ENCODE measurements around the gene PPFIA2.

The PPFIA2 gene

GRCh38 chr12:81539279-81539678 lies 219.9 kb downstream of the PPFIA2 start:
- Histone ChIP-seq H3K4me3 (ENCODE audit: low read length) (no peak overlapping the region), H3K36me3 (ENCODE audit: control insufficient read depth, insufficient read depth, low read length) (no peaks in the 10 kb centered on the region), H3K9me3 (ENCODE audit: control insufficient read depth, low read length) (no peaks in the 10 kb centered on the region), H3K9ac (ENCODE audit: low read length) (no peak overlapping the region), H3K27me3 (ENCODE audit: control insufficient read depth, insufficient read depth, low read length) (no peaks in the 10 kb centered on the region), H3K4me1 (ENCODE audit: control insufficient read depth, insufficient read depth, low read length) (no peaks in the 10 kb centered on the region)

GRCh38 chr12:81533054-81533453 lies 226.1 kb downstream of the PPFIA2 start:
- no peaks in the 10 kb centered on the region for H3K9me3 ChIP-seq (ENCODE audit: control insufficient read depth, low read length)
- no peaks in the 10 kb centered on the region for H3K27me3 ChIP-seq (ENCODE audit: control insufficient read depth, insufficient read depth, low read length)
- no peak overlapping the region for H3K4me3 ChIP-seq (ENCODE audit: low read length)
- no peak overlapping the region for H3K9ac ChIP-seq (ENCODE audit: low read length)
- H3K36me3 ChIP-seq (ENCODE audit: control insufficient read depth, insufficient read depth, low read length): no peaks in the 10 kb centered on the region
- H3K4me1 ChIP-seq (ENCODE audit: control insufficient read depth, insufficient read depth, low read length): no peaks in the 10 kb centered on the region

- H3K4me3 ChIP-seq (ENCODE audit: low read length): no peak overlapping the region
- H3K27me3 ChIP-seq (ENCODE audit: control insufficient read depth, insufficient read depth, low read length): no peaks in the 10 kb centered on the region
- no peaks in the 10 kb centered on the region for H3K36me3 ChIP-seq (ENCODE audit: control insufficient read depth, insufficient read depth, low read length)
- no peaks in the 10 kb centered on the region for H3K9me3 ChIP-seq (ENCODE audit: control insufficient read depth, low read length)
- no peaks in the 10 kb centered on the region for H3K4me1 ChIP-seq (ENCODE audit: control insufficient read depth, insufficient read depth, low read length)
- H3K9ac ChIP-seq (ENCODE audit: low read length): no peak overlapping the region
These were observed 228.8 kb downstream of the PPFIA2 start for GRCh38 chr12:81530352-81530751.

GRCh38 chr12:81520064-81520945 lies 238.8 kb downstream of the PPFIA2 start:
- Histone ChIP-seq H3K4me1 (ENCODE audit: control insufficient read depth, insufficient read depth, low read length) (no peaks in the 10 kb centered on the region), H3K36me3 (ENCODE audit: control insufficient read depth, insufficient read depth, low read length) (no peaks in the 10 kb centered on the region), H3K9ac (ENCODE audit: low read length) (no peak overlapping the region), H3K27me3 (ENCODE audit: control insufficient read depth, insufficient read depth, low read length) (no peaks in the 10 kb centered on the region), H3K4me3 (ENCODE audit: low read length) (no peak overlapping the region), H3K9me3 (ENCODE audit: control insufficient read depth, low read length) (no peaks in the 10 kb centered on the region)

GRCh38 chr12:81518638-81519037 lies 240.5 kb downstream of the PPFIA2 start:
- Histone ChIP-seq H3K36me3 (ENCODE audit: control insufficient read depth, insufficient read depth, low read length) (no peaks in the 10 kb centered on the region), H3K9me3 (ENCODE audit: control insufficient read depth, low read length) (no peaks in the 10 kb centered on the region), H3K4me3 (ENCODE audit: low read length) (no peak overlapping the region), H3K4me1 (ENCODE audit: control insufficient read depth, insufficient read depth, low read length) (no peaks in the 10 kb centered on the region), H3K9ac (ENCODE audit: low read length) (no peak overlapping the region), H3K27me3 (ENCODE audit: control insufficient read depth, insufficient read depth, low read length) (no peaks in the 10 kb centered on the region)

- Histone ChIP-seq H3K36me3 (ENCODE audit: control insufficient read depth, insufficient read depth, low read length) (no peaks in the 10 kb centered on the region), H3K9me3 (ENCODE audit: control insufficient read depth, low read length) (no peaks in the 10 kb centered on the region), H3K27me3 (ENCODE audit: control insufficient read depth, insufficient read depth, low read length) (no peaks in the 10 kb centered on the region), H3K4me3 (ENCODE audit: low read length) (no peak overlapping the region), H3K4me1 (ENCODE audit: control insufficient read depth, insufficient read depth, low read length) (no peaks in the 10 kb centered on the region), H3K9ac (ENCODE audit: low read length) (no peak overlapping the region)
These were observed 241.9 kb downstream of the PPFIA2 start for GRCh38 chr12:81517296-81517695.

GRCh38 chr12:81502912-81503695 lies 256.0 kb downstream of the PPFIA2 start:
- no peaks in the 10 kb centered on the region for H3K36me3 ChIP-seq (ENCODE audit: control insufficient read depth, insufficient read depth, low read length)
- no peak overlapping the region for H3K9ac ChIP-seq (ENCODE audit: low read length)
- H3K4me3 ChIP-seq (ENCODE audit: low read length): no peak overlapping the region
- H3K9me3 ChIP-seq (ENCODE audit: control insufficient read depth, low read length): no peaks in the 10 kb centered on the region
- H3K4me1 ChIP-seq (ENCODE audit: control insufficient read depth, insufficient read depth, low read length): no peaks in the 10 kb centered on the region
- no peaks in the 10 kb centered on the region for H3K27me3 ChIP-seq (ENCODE audit: control insufficient read depth, insufficient read depth, low read length)

GRCh38 chr12:81500788-81501187 lies 258.4 kb downstream of the PPFIA2 start:
- Histone ChIP-seq H3K9me3 (ENCODE audit: control insufficient read depth, low read length) (no peaks in the 10 kb centered on the region), H3K4me1 (ENCODE audit: control insufficient read depth, insufficient read depth, low read length) (no peaks in the 10 kb centered on the region), H3K4me3 (ENCODE audit: low read length) (no peak overlapping the region), H3K36me3 (ENCODE audit: control insufficient read depth, insufficient read depth, low read length) (no peaks in the 10 kb centered on the region), H3K27me3 (ENCODE audit: control insufficient read depth, insufficient read depth, low read length) (no peaks in the 10 kb centered on the region), H3K9ac (ENCODE audit: low read length) (no peak overlapping the region)

- Histone ChIP-seq H3K4me1 (ENCODE audit: control insufficient read depth, insufficient read depth, low read length) (no peaks in the 10 kb centered on the region), H3K4me3 (ENCODE audit: low read length) (no peak overlapping the region), H3K27me3 (ENCODE audit: control insufficient read depth, insufficient read depth, low read length) (no peaks in the 10 kb centered on the region), H3K36me3 (ENCODE audit: control insufficient read depth, insufficient read depth, low read length) (no peaks in the 10 kb centered on the region), H3K9me3 (ENCODE audit: control insufficient read depth, low read length) (no peaks in the 10 kb centered on the region), H3K9ac (ENCODE audit: low read length) (no peak overlapping the region)
These were observed 259.3 kb downstream of the PPFIA2 start for GRCh38 chr12:81499809-81500208.

GRCh38 chr12:81492131-81492720 lies 266.9 kb downstream of the PPFIA2 start:
- H3K4me1 ChIP-seq (ENCODE audit: control insufficient read depth, insufficient read depth, low read length): no peaks in the 10 kb centered on the region
- H3K27me3 ChIP-seq (ENCODE audit: control insufficient read depth, insufficient read depth, low read length): no peaks in the 10 kb centered on the region
- no peaks in the 10 kb centered on the region for H3K9me3 ChIP-seq (ENCODE audit: control insufficient read depth, low read length)
- no peaks in the 10 kb centered on the region for H3K36me3 ChIP-seq (ENCODE audit: control insufficient read depth, insufficient read depth, low read length)
- H3K9ac ChIP-seq (ENCODE audit: low read length): no peak overlapping the region
- H3K4me3 ChIP-seq (ENCODE audit: low read length): no peak overlapping the region

GRCh38 chr12:81472934-81473333 lies 286.2 kb downstream of the PPFIA2 start:
- Histone ChIP-seq H3K4me1 (ENCODE audit: control insufficient read depth, insufficient read depth, low read length) (no peaks in the 10 kb centered on the region), H3K36me3 (ENCODE audit: control insufficient read depth, insufficient read depth, low read length) (no peaks in the 10 kb centered on the region), H3K9ac (ENCODE audit: low read length) (no peak overlapping the region), H3K27me3 (ENCODE audit: control insufficient read depth, insufficient read depth, low read length) (no peaks in the 10 kb centered on the region), H3K9me3 (ENCODE audit: control insufficient read depth, low read length) (no peaks in the 10 kb centered on the region), H3K4me3 (ENCODE audit: low read length) (no peak overlapping the region)

- no peaks in the 10 kb centered on the region for H3K9me3 ChIP-seq (ENCODE audit: control insufficient read depth, low read length)
- H3K27me3 ChIP-seq (ENCODE audit: control insufficient read depth, insufficient read depth, low read length): no peaks in the 10 kb centered on the region
- H3K4me3 ChIP-seq (ENCODE audit: low read length): no peak overlapping the region
- H3K9ac ChIP-seq (ENCODE audit: low read length): no peak overlapping the region
- no peaks in the 10 kb centered on the region for H3K4me1 ChIP-seq (ENCODE audit: control insufficient read depth, insufficient read depth, low read length)
- no peaks in the 10 kb centered on the region for H3K36me3 ChIP-seq (ENCODE audit: control insufficient read depth, insufficient read depth, low read length)
These were observed 288.2 kb downstream of the PPFIA2 start for GRCh38 chr12:81470923-81471322.

All from mucosa of stomach (tissue), 1 donor.